NOMO-1 treated with dmso at 0.1 percent for 144 hours (cell line): ENCODE measurements around the gene TCF7L2.

Experiments
- DNase-seq: peaks from one replicate; lab custom pipeline; 2025; ENCODE audit not compliant: unreplicated experiment; lab: John Stamatoyannopoulos, UW

Gene TCF7L2

GRCh38 chr10:113115556-113115955, 165.5 kb downstream of the TCF7L2 start:
- no peak for DNase-seq

- no peak for DNase-seq
Observed at GRCh38 chr10:113118882-113119281, 168.8 kb downstream of the TCF7L2 start.

DNA sequence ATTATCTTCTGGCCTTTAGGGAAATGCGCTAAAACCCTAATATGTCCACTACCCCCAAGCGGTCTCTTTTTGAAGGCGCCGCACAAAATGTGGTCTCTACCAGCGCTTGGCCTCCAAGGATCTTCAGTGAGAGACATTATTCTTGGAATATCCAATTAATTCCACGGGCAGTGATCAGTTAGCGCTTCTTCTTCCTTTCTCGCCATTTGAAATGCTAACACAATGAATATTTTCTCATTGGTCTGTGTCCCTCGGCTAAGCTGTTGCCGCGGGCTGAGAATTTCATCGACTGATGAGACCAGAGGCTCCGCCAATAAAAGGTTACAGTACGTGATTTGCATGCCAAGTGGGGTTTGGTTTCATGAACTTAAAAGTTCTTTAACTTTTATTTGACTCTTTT, 169.8 kb downstream of the TCF7L2 start:
- no peak for DNase-seq

GRCh38 chr10:113121153-113121552, 171.1 kb downstream of the TCF7L2 start:
- no peak for DNase-seq

DNA sequence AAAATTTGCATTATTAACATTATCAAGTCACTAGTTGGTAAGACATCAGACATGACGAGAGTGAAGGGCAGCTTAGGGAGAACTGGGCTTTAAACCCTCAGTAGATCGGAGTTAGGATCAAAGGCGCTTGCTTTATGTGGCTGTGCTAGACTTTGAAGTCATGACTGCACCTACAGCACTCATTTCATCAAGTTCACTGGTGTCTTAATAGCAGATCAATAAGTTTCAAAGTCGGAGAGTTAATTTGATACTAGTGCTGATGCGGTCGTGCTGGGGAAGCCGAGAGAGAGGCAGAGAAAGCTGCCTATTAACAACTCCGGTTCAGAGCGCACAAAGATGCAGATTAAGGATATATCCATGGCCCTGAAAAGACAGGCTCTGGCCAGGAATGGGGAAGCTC, 172.9 kb downstream of the TCF7L2 start:
- DNase-seq: no peak

GRCh38 chr10:113124724-113125123, 174.7 kb downstream of the TCF7L2 start:
- DNase-seq: no peak

DNA sequence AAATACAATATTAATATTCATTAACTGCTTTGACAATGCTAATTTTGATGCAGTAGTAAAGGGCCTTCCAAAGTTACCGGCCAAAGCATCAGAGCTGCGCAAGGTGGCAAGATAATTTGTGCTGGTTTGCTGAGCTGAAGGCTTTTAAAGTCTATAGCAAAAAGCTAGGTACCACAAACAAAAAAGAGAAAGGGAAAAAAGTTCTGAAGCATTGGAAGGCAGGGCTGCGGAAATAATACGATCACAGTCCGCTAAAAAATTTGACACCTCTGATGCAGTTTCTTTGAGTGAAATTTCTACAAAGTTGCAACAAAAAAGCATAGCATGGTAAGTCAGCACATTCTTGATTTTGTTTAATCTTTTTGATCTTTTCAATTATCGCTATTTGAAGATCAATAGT, 175.6 kb downstream of the TCF7L2 start:
- DNase-seq: no peak

- DNase-seq: peak; percentile 41
Observed at GRCh38 chr10:113126229-113127201, 176.5 kb downstream of the TCF7L2 start.

DNA sequence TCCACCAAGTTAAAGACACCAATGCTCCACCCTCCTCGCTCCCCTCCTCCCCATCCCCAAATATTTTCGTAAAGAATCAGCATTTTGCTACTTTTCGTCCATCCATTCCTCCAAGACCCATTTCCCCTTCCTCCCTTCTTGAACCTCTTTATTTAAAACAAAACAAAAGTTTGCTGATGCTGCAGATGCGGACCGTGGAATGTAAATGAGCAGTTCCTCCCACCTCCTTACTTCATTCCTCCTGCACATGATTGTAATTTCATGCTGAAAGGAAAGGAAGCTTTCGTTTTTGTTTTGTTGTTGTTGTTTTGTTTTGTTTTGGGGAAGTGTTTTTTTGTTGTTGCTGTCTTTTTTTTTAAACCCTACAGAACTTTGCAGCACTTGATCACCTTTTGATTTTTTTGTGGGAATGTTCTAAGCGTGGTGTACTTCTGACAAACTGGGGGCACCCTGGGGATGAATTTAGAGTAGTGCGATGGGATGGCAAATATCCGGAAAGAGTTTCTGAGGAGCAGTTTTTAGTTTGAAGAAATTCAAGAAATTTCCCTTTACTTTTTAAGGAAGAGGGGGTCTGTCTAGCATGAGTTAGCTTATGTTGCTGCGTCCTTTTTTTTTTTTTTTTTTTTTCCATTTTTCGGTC, 177.3 kb downstream of the TCF7L2 start:
- no peak for DNase-seq

DNA sequence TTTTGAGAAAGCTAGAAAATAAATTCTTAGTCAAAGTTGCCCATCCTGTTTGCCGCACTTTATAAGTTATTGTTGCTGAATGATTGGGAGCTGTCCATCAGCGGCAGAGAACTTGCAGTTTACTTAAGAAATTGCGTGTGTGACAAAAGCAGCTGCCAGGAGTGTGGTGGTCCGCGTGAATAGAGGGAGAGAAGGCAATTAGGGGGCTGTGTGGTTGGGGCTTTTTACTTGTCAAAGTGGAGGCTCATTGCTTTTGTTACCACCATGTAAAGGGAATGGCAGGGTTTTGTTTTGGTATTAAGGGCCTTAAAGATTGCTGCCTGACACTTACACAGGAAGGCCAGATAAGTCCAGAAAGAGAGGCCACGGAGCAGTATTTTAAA, 177.8 kb downstream of the TCF7L2 start:
- DNase-seq: no peak

GRCh38 chr10:113128450-113129070, 178.5 kb downstream of the TCF7L2 start:
- no peak for DNase-seq

GRCh38 chr10:113129117-113129516, 179.1 kb downstream of the TCF7L2 start:
- DNase-seq: no peak

DNA sequence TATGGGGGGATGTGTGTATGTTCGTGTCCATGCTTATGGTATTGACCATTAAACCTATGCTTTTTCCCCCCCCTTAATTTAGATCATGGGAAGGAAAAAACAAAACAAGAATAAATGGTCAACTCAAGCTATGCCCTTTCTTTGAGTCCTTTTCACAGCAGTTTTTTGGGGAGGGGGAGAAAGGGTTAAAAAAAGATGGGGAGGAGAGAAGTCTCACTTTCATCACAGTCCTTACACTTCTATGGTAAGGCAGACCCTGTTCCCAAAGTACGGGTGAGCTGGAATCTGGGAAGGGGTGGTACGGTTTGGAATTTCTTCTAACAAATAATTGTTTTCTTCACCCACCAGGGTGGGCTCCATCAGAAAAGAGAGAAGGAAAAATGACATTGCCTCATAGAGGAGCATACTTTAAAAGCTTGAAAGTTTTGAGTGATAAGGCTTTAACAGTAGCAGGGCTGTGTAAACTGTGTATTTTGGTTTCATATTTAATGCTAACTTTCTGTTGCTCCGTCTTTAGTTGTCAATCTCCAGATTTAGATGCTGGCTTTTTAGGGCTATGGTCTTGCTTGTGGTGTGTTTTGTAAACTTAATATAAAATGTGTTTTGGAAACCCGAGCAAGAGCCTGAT, 180.1 kb downstream of the TCF7L2 start:
- DNase-seq: no peak

GRCh38 chr10:113131613-113132261, 181.7 kb downstream of the TCF7L2 start:
- no peak for DNase-seq

DNA sequence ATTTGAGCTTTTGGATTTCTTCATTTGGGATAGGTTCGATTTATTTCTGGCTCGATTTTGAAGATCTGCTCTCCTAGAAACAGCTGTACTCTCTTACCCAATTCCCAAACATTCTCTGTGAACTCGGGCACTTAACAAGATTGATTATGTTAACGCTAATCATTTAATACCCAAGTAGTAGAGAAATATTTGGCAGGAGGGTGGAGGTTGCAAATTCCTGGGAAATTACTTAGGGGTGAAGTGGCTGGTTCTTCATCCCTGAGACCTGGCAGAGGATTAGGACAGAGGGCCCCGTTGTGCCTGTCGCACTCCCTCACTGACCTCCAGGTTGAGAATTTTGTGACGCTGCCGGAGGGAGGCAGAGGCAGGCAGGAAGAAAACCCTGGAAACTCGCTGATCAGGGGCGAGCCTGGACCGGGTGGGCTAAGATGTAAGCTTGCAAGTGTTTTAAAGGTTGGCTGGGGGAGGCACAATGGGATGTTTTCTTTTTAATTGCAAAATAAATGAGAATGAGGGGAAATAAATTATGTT, 182.6 kb downstream of the TCF7L2 start:
- no peak for DNase-seq

- no peak for DNase-seq
Observed at GRCh38 chr10:113133497-113134115, 183.6 kb downstream of the TCF7L2 start.

- DNase-seq: no peak
Observed at GRCh38 chr10:113135025-113135424, 185.0 kb downstream of the TCF7L2 start.

DNA sequence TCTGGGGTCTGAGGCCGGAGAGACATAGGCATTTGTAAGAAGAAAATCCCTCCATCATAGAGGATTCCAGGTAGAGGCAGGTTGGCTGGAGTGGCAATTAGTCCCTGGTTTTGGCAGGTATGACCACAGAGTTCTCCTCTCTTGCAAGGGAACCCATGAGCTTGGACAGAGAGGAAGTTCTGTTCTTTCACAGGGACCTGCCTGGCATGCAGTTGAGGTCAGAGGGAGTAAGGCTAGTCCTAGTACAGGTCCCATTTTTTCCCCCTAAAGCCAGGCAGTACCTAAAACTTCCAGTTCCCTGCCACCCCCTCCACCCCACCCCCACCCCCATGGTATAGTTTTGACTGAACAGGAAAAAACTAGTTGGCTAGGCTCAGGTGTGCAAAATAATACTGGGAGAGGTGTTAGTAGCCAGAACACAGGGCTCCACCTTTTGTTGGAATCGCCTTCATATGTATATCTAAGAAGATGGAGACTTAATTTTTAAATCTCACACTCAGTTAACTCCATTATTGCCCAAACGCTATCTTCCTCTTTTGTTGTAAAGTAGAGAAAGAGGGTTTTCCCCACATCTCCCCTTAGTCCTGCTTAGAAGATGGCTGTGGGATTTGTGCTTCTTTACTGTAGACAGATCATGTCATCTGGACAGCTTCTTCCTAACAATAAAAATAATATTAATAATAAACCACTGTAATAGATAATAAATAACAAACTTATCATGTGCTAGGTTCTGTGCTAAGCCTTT, 188.1 kb downstream of the TCF7L2 start:
- no peak for DNase-seq

DNA sequence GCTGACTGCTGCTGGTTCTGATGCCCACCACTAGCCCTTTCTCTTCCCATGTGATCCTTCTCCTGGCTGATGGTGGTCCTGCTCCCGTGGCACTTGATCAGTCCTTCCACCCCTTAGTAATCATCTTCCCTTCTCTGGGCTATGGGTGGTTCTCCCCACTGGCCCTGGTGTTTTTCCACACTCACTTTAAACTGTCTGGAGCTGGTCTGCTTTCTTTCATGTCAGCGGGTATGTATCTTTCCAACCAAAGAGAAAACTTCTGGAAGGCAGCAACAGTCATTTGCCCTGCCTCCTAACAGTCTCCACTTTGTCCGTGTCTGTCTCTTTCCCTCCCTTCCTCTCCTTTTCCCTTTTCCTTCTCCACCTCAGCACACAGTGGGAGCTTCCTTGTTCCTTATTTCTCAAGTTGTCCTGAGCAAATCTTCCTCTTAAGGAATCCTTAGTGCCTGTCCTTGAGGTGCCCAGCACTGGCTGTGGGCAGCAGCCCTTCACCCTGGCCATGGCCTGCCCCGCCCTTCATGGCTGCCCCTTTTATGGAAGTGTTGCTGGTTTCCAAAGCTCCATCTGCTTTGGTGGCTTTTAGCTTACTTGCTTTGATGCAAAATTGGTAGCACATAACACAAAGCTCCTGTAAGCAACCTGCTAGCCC, 189.0 kb downstream of the TCF7L2 start:
- no peak for DNase-seq
